ENCODE measurements around the gene KITLG. TPM values are rescaled to one million over a fixed set of nuclear protein-coding genes. Genes with fewer than 3 reads are reported as not detected.

Gene KITLG
- total RNA-seq, 1 experiment from 2014 or later: 7.4 TPM

DNA sequence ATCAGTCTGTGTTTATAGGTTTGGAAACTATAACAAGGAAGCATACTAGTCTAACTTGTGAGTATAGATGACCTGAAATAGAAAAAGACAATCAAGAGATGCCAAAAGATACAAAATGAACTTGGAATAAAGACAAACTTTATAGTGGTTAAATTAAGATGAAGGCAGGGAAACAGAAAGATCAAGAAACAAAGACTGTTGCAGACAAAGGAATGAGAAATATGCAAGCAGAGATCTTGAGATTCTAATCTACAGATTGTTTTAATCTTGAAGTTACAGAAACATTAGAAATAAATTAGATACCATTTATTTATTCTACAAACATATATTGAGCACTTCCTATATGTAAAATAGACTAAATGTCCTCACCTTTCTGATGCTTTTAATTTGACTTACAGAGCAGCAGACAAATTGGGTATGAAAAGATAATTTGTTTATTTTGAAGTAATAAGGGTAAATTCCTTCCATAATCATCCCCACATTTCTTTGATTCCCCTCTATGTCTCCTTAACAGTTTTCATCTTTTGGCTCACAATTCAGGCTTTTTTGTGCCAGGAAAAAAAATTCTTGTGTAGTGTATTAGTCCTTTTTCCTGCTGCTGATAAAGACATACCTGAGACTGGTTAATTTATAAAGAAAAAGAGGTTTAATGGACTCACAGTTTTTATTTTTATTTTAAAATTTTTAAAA lies 134.4 kb downstream of the KITLG start:
- ATAC-seq (no peak), DNase-seq (ENCODE audit: low read depth, low spot score) (no peak)
- BruUV-seq (replicated peaks): no TSS peak
- TF ChIP-seq TCF7L2 (IDR thresholded peaks at IDR 0.05; ENCODE audit: low read depth, low read length): no peak
- TF ChIP-seq SIN3A (IDR thresholded peaks at IDR 0.05; ENCODE audit: borderline replicate concordance, insufficient read depth, low read depth, low read length): no peak
- TF ChIP-seq POLR2AphosphoS5 (IDR thresholded peaks at IDR 0.05; ENCODE audit: low read depth, low read length): no peak
- TF ChIP-seq, protein P1, sequence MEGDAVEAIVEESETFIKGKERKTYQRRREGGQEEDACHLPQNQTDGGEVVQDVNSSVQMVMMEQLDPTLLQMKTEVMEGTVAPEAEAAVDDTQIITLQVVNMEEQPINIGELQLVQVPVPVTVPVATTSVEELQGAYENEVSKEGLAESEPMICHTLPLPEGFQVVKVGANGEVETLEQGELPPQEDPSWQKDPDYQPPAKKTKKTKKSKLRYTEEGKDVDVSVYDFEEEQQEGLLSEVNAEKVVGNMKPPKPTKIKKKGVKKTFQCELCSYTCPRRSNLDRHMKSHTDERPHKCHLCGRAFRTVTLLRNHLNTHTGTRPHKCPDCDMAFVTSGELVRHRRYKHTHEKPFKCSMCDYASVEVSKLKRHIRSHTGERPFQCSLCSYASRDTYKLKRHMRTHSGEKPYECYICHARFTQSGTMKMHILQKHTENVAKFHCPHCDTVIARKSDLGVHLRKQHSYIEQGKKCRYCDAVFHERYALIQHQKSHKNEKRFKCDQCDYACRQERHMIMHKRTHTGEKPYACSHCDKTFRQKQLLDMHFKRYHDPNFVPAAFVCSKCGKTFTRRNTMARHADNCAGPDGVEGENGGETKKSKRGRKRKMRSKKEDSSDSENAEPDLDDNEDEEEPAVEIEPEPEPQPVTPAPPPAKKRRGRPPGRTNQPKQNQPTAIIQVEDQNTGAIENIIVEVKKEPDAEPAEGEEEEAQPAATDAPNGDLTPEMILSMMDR (IDR thresholded peaks at IDR 0.05): no peak
- TF ChIP-seq, protein P2, sequence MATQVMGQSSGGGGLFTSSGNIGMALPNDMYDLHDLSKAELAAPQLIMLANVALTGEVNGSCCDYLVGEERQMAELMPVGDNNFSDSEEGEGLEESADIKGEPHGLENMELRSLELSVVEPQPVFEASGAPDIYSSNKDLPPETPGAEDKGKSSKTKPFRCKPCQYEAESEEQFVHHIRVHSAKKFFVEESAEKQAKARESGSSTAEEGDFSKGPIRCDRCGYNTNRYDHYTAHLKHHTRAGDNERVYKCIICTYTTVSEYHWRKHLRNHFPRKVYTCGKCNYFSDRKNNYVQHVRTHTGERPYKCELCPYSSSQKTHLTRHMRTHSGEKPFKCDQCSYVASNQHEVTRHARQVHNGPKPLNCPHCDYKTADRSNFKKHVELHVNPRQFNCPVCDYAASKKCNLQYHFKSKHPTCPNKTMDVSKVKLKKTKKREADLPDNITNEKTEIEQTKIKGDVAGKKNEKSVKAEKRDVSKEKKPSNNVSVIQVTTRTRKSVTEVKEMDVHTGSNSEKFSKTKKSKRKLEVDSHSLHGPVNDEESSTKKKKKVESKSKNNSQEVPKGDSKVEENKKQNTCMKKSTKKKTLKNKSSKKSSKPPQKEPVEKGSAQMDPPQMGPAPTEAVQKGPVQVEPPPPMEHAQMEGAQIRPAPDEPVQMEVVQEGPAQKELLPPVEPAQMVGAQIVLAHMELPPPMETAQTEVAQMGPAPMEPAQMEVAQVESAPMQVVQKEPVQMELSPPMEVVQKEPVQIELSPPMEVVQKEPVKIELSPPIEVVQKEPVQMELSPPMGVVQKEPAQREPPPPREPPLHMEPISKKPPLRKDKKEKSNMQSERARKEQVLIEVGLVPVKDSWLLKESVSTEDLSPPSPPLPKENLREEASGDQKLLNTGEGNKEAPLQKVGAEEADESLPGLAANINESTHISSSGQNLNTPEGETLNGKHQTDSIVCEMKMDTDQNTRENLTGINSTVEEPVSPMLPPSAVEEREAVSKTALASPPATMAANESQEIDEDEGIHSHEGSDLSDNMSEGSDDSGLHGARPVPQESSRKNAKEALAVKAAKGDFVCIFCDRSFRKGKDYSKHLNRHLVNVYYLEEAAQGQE (IDR thresholded peaks at IDR 0.05; ENCODE audit: insufficient read depth in 1 of 2, low read depth in 2 of 2, low read length in 1 of 2): no peak
- in situ Hi-C loops (cut with HindIII; ENCODE audit: low pct_unique_long_range_greater_than_20kb, low sequenced_read_pairs) (no loop called here), intact Hi-C loops (cut with micrococcal nuclease; ENCODE audit: unreplicated experiment) (no loop called here)
- Histone ChIP-seq H3K36me3 (ENCODE audit: control insufficient read depth, insufficient read depth, low read length) (no peaks in the 10 kb centered on the region), H3K9me3 (ENCODE audit: control insufficient read depth, insufficient read depth, low read depth, low read length) (no peaks in the 10 kb centered on the region), H3K4me1 (ENCODE audit: control insufficient read depth, insufficient read depth, low read length) (no peaks in the 10 kb centered on the region), H3K4me3 (ENCODE audit: low read depth in 2 of 2, low read length in 2 of 2) (no peak overlapping the region), H3K27me3 (ENCODE audit: control insufficient read depth, insufficient read depth, low read length) (no peaks in the 10 kb centered on the region), H3K27ac (ENCODE audit: low read length) (no peak overlapping the region)
- POLR2A ChIA-PET: no interaction called here
- CTCF ChIA-PET: no interaction called here

- H3K4me3 ChIP-seq (ENCODE audit: low read depth in 2 of 2, low read length in 2 of 2): no peak overlapping the region
- ATAC-seq (no peak), DNase-seq (ENCODE audit: low read depth, low spot score) (no peak)
- no peak overlapping the region for H3K27ac ChIP-seq (ENCODE audit: low read length)
- TF ChIP-seq, protein P2 (IDR thresholded peaks at IDR 0.05; ENCODE audit: insufficient read depth in 1 of 2, low read depth in 2 of 2, low read length in 1 of 2): no peak
- TF ChIP-seq POLR2AphosphoS5 (IDR thresholded peaks at IDR 0.05; ENCODE audit: low read depth, low read length): no peak
- TF ChIP-seq SIN3A (IDR thresholded peaks at IDR 0.05; ENCODE audit: borderline replicate concordance, insufficient read depth, low read depth, low read length): no peak
- TF ChIP-seq TCF7L2 (IDR thresholded peaks at IDR 0.05; ENCODE audit: low read depth, low read length): no peak
- TF ChIP-seq, protein P1 (IDR thresholded peaks at IDR 0.05): no peak
- H3K27me3 ChIP-seq (ENCODE audit: control insufficient read depth, insufficient read depth, low read length): no peaks in the 10 kb centered on the region
- no peaks in the 10 kb centered on the region for H3K36me3 ChIP-seq (ENCODE audit: control insufficient read depth, insufficient read depth, low read length)
- BruUV-seq (replicated peaks): no TSS peak
- in situ Hi-C loops (cut with HindIII; ENCODE audit: low pct_unique_long_range_greater_than_20kb, low sequenced_read_pairs): no loop called here
- ChIA-PET POLR2A (no interaction called here), CTCF (no interaction called here)
- H3K4me1 ChIP-seq (ENCODE audit: control insufficient read depth, insufficient read depth, low read length): no peaks in the 10 kb centered on the region
- intact Hi-C loops (cut with micrococcal nuclease; ENCODE audit: unreplicated experiment): no loop called here
- H3K9me3 ChIP-seq (ENCODE audit: control insufficient read depth, insufficient read depth, low read depth, low read length): no peaks in the 10 kb centered on the region
Measured at GRCh38 chr12:88444481-88444880, 135.8 kb downstream of the KITLG start.
